NK-92 treated with Interleukin-12 subunit alpha and Interleukin-12 subunit beta, amount 100 ng/mL, for 24 hours (cell line): Measurements from ENCODE around the gene PLXNA3.
"Not testable (repeated sequence)": the region's sequence is repeated elsewhere in the genome, so short reads cannot be mapped to it uniquely, and the experiment has no call there.

ENCODE experiments used
- DNase-seq: peaks from one replicate; lab custom pipeline; 2025; lab: John Stamatoyannopoulos, UW

Gene PLXNA3

GRCh38 chrX:154478728-154479622 is 20.9 kb downstream of the PLXNA3 start, which contains the start of gene LAGE3:
LAGE3 (minus strand) TSS chrX:154479281; CDS start chrX:154478915, 366 bp downstream.
- DNase-seq: peak; percentile 89

DNA sequence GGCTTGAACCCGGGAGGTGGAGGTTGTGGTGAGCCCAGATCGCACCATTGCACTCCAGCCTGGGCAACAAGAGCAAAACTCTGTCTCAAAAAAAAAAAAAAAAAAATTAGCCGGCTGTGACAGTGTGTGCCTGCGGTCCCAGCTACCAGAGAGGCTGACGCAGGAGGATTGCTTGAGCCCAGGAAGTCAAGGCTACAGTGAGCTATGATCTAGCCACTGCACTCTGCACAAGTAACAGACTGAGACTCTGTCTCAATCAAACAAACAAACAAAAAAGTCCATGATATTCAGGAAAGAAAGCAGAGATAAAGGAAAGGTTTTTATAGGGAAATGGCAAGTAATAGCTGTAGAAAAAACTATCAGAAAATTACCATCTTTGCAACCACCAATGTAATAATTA is 23.1 kb downstream of the PLXNA3 start:
- no peak for DNase-seq

GRCh38 chrX:154481911-154482601 is 24.0 kb downstream of the PLXNA3 start:
- no peak for DNase-seq

GRCh38 chrX:154482786-154483185 is 24.7 kb downstream of the PLXNA3 start:
- DNase-seq: no peak

GRCh38 chrX:154483325-154483724 is 25.2 kb downstream of the PLXNA3 start:
- DNase-seq: no peak

GRCh38 chrX:154484255-154485149 is 26.4 kb downstream of the PLXNA3 start:
- DNase-seq: no peak

- no peak for DNase-seq
These were observed 27.3 kb downstream of the PLXNA3 start for GRCh38 chrX:154485150-154486051.

DNA sequence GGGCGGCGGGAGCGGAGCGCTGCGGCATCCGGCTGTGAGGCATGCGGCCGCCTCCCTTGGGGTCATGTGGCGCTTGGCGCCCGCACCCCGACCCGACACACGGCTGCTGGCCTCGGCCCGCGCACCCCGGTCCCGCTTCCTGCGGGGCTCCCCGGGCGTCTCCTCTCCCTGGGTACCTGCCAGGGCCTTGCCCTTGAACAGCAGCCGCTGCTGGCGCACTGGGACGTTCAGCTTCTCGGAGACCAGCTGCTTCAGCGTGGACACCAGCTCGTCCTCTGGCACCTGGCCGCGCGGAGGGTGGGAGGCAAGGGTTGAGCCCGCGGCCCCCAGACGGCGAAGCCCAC is 27.9 kb downstream of the PLXNA3 start:
- DNase-seq: no peak

GRCh38 chrX:154486396-154487207 is 28.5 kb downstream of the PLXNA3 start, which contains the start of gene UBL4A:
UBL4A (minus strand) TSS chrX:154486615; CDS start chrX:154486584, 31 bp downstream.
- peak; percentile 39 for DNase-seq

DNA sequence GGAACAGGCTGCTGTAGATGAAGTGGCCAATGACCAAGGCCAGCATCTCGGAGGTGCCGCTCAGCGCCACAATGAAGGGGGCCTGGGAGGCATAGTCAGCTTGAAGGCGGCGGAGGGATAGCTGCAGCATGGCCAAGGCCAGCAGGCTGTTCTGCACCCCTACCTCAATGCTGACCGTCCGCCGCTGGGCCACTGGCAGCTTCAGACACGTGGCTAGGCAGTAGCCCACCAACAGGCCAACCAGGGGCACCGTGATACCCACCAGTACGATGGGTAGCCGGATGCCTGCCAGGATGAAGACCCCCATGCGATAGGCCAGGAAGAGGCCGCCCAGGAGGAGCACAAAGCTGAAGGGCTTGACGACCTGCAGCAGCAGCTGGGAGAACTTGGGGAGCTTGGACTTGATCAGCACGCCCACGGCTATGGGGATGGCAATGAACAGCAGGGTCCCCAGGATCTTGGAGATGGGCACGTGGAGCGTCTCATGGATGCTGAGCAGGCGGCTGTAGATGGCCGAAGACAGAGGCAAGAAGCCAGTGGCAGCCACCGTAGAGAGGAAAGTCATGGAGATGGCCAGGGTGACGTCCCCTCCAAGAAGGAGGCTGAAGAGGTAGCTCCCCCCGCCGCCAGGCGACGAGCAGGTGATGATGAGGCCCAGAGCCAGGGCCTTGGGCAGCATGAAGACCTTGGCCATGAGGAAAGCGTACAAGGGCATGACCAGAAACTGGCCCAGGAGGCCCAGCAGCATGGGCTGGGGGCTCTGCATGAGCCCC is 29.6 kb downstream of the PLXNA3 start:
- no peak for DNase-seq

DNA sequence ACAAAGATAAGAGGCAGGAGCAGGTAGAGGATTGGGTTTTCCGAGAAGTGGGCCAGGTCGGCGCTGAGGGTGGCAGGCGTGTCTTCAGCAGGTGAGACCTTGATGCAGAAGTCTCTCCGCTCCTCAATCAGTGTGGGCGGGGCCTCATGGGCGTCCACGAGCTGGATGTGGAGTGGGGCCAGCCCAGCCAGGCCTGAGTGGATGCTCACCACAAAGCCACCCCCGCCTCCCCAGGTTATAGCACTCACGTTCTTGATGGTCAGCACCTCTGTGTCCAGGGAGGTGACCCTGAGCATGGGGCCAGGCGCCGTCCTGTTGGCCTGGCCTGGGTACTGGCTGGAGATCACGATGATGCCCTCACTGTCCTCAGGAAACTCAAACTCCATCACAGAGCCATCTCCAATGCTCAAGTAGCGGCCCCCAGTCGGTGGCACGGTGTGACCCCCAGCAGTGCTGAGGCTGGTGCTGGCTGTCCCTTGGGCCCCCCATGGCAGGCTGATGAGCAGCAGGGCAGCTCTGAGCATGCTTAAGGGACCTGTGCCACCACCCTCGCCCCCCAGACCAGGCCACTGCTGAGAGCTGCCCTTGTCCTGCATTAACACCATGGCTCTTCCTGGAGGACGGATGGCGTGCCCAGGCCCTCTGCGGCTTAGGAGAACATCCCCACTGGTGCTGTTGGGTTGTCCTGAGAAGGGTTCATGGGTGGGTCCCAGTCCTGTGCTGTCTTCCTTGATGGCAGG is 30.4 kb downstream of the PLXNA3 start:
- no peak for DNase-seq

- DNase-seq: no peak
These were observed 31.1 kb downstream of the PLXNA3 start for GRCh38 chrX:154489182-154489581.

DNA sequence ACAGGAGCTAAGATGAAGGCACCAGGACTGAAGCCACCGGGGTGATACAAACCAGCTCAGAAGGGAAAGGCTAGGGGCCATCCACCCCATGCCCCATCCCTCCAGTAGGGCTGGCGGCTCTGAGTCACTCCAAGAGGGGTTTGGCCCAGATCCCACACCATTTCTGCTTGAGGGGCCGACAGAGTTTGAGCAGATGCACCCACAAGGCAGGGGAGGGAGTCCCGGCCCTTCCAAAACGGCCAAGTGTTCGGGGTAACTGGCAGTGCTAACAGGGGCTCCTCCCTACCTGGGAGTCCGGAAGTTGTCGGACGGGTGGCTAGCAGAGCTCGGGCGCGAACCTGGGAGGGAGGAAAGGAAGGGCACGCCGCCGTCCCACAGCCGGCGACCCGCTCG is 31.9 kb downstream of the PLXNA3 start:
- DNase-seq: peak; percentile 55

DNA sequence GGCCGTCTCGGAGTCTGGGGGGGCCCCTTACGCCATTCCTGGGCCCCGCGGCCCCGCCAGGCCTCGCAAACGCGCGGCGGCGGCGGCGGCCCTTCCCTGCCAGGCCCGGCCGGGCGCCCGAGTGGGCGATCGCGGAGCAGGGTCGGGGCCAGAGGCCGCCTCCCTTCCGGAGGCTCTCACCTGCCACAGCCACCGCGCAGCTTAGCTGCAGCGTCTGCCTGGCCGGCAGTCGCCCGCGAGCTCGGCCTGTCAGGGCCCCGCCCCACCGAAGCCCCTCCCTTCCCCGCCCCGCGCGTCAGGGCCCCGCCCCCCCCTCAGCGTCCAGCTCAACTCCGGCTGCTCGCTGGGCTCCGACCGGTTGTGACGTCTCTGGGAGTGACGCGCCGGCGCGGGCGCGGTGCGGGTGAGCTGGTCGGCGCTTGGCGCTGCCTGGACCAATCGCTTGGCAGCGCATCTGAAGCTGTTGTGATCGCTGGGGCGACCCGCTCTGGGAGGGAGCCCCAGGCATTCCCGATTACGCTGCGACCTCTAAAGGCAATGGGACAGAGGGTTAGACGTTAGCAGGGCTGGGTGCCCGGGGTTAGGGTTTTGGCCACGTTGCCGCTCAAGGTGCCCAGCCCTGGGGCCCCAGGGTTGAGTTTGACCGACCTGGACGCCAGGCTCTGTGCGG is 32.5 kb downstream of the PLXNA3 start, which contains the start of gene SLC10A3:
Gene SLC10A3 (minus strand): TSS at position 216 of the 670 bp plus-strand sequence. CDS start 1,689 bp downstream, outside the sequence.
- peak; percentile 87 for DNase-seq

DNA sequence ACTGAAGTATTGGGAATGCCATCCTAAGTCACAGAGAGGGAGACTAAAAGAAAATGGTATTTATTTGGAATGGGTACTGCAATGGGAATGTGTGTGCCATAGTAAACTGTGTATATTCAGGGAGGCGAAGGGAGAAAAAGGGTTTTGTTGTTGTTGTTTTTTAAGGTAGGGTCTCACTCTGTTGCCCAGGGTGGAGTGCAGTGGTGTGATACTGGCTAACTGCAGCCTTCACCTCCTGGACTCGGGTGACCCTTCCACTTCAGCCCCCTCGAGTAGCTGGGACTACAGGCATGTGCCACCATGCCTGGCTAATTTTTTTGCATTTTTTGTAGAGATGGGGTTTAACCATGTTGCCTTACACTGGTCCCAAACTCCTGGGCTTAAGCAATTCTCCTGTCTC is 36.6 kb downstream of the PLXNA3 start:
- DNase-seq: no peak

DNA sequence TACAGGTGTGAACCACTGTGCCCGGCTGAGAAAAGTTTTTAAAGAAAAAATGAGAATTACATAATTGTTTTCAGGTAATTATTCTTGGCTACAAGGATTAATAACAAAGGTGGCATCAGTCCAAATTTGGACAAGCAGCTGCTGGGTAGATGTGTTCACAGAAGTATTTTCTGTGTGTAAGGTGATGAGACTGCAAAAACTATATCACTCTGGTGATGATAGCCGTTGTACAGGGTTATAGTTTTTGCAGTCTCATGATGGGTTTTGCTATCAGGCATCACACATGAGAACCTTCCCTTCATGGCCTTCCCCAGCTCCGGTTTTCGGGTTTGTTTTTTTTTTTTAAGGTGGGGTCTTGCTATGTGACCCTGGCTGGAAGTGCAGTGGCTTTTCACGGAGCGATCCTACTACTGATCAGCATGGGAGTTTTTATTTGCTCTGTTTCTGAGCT is 37.4 kb downstream of the PLXNA3 start:
- DNase-seq: no peak

- not testable (repeated sequence) for DNase-seq
These were observed 38.6 kb downstream of the PLXNA3 start for GRCh38 chrX:154496591-154497137.

GRCh38 chrX:154501423-154501822 is 43.3 kb downstream of the PLXNA3 start:
- not testable (repeated sequence) for DNase-seq
